GM12801 (cell line): ENCODE results near the gene HSPB2.

Experiments used
- CTCF ChIP-seq: IDR thresholded peaks from one replicate; pipeline ENCODE4 v1.5.1; 2011; ENCODE audit warnings: control low read depth; ENCODE audit not compliant: insufficient read length; ENCODE audit errors: extremely low read depth

The HSPB2 gene

GRCh38 chr11:111951565-111951964, 39.0 kb downstream of the HSPB2 start:
- no peak for TF ChIP-seq CTCF

- TF ChIP-seq CTCF: no peak
Observed at GRCh38 chr11:111954154-111954553, 41.6 kb downstream of the HSPB2 start.

- TF ChIP-seq CTCF: no peak
Observed at GRCh38 chr11:111957663-111958444, 45.3 kb downstream of the HSPB2 start.

DNA sequence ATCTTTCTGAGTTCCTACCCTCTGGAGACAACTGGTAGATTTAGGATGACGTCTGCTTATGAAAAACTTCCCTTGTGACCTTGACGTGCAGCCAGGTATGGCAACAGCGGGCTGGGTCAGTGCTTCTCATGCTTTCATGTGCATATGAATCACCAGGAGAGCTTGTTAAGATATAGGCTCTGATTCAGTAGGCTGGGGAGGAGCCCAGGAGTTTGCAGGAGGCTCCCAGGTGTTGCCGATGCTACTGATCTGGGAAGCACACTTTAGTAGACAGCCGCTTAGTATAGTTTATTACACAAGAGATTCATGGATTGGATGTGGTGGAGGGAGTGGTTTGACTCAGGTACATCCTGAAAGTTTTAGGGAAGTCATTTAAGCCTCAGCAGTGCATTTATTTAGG, 48.4 kb downstream of the HSPB2 start:
- TF ChIP-seq CTCF: no peak

GRCh38 chr11:111961389-111962300, 49.1 kb downstream of the HSPB2 start:
- no peak for TF ChIP-seq CTCF
